Rectal smooth muscle tissue (tissue), 1 donor: ENCODE measurements around the gene ZNF770.
A peak's percentile ranks its signal among the peaks of the same experiment; 100 is the strongest.
"Not testable (repeated sequence)": the region's sequence is repeated elsewhere in the genome, so short reads cannot be mapped to it uniquely, and the experiment has no call there.

Source experiments
- H3K27ac ChIP-seq: one replicate; pipeline ENCODE4 v1.7.0; 2013; ENCODE audit warnings: low read depth, low read length, inconsistent platforms
- H3K27me3 ChIP-seq: one replicate; pipeline ENCODE4 v1.7.0; 2013; ENCODE audit warnings: low read length; ENCODE audit not compliant: control insufficient read depth, insufficient read depth
- H3K36me3 ChIP-seq: one replicate; pipeline ENCODE4 v1.7.0; 2013; ENCODE audit warnings: low read length; ENCODE audit not compliant: control insufficient read depth, insufficient read depth
- H3K4me1 ChIP-seq: one replicate; pipeline ENCODE4 v1.7.0; 2013; ENCODE audit warnings: low read length; ENCODE audit not compliant: control insufficient read depth, insufficient read depth
- H3K4me3 ChIP-seq: one replicate; pipeline ENCODE4 v1.7.0; 2013; ENCODE audit warnings: low read length
- H3K9ac ChIP-seq: one replicate; pipeline ENCODE4 v1.7.0; 2013; ENCODE audit warnings: low read length

The ZNF770 gene

DNA sequence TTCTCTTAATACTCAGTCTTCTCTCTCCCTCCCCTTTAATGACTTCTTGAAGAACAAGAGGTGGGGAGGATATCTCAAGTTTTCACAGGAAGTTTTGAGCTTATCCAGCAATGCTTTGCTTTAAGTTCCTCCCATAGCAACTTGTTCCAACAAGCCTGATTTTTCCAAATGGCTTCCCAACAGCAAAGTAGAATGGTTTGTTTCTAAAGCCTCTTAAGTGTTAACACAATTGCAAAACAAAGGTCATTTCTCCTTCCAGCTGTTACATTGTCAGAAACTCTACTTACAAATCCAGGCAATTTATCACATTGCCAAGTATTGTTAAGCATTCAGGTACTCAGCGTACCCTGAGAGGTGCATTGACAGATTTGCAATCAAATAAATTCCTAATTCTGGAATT lies 6.8 kb upstream of the ZNF770 start:
- Histone ChIP-seq H3K27me3 (no peaks in the 10 kb centered on the region), H3K4me1 (no peaks in the 10 kb centered on the region), H3K27ac (no peak overlapping the region)

DNA sequence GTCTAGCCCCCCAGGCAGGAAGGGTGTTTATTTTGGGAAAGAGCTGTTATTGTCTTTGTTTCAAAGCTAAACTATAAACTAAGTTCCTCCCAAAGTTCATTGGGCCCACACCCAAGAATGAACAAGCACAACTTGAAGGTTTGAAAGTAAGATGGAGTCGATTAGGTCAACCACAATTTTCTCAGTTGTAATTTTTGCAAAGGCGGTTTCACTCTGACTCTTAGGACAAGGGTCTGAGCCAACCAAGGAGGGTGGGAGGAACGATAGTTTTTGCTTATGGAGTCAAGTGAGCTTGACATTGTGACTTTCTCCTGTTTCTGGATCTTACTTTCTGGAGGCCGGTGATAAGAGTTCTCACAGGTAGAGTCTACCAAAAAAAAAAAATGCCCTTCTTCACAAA lies 5.8 kb upstream of the ZNF770 start:
- Histone ChIP-seq H3K27me3 (no peaks in the 10 kb centered on the region), H3K27ac (no peak overlapping the region), H3K4me1 (no peaks in the 10 kb centered on the region), H3K9ac (no peak overlapping the region), H3K4me3 (no peak overlapping the region), H3K36me3 (no peaks in the 10 kb centered on the region)

More for the DNA sequence above, 6.8 kb upstream of the ZNF770 start:
- Histone ChIP-seq H3K36me3 (no peaks in the 10 kb centered on the region), H3K9ac (no peak overlapping the region), H3K4me3 (no peak overlapping the region)

DNA sequence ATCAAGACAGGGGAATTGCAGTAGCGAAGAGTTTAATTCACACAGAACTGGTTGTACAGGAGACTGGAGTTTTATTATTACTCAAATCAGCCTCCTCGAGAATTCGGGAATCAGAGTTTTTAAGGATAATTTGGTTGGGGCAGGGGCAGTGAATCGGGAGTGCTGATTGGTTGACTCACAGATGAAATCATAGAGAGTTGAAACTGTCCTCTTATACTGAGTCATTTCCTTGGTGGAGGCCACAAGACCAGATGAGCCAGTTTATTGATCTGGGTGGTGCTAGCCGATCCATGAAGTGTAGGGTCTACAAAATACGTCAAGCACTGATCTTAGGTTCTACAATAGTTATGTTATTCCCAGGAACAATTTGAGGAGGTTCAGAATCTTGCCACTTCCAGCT lies 5.3 kb upstream of the ZNF770 start:
- no peaks in the 10 kb centered on the region for H3K36me3 ChIP-seq
- no peak overlapping the region for H3K4me3 ChIP-seq
- no peak overlapping the region for H3K9ac ChIP-seq
- no peaks in the 10 kb centered on the region for H3K27me3 ChIP-seq
- H3K27ac ChIP-seq = no peak overlapping the region
- no peaks in the 10 kb centered on the region for H3K4me1 ChIP-seq

DNA sequence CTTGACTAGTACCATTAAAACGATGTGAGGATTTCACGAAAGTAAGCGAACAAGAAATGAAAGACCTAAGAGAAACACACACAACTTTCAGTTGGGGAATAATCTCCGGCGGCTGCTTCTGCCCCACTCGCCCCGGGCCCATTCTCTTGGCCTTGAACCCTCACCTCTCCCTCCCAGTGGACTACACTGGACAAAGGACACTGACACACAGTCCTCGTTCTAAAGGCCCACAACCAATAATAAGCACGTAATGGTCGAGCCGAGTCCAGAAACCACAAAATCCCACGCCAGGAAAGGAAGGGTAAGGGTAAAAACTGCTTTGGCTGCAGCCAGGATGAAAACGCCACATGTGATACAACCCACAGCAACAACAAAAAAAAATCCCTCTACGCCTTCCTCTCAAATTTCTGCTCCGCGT lies 469 bp downstream of the ZNF770 start:
- Histone ChIP-seq H3K9ac (peak overlapping the region; percentile 86), H3K36me3 (no peaks in the 10 kb centered on the region), H3K27ac (peak overlapping the region; percentile 89), H3K27me3 (no peaks in the 10 kb centered on the region), H3K4me1 (peaks cover 6% of the 10 kb centered on the region), H3K4me3 (peak overlapping the region; percentile 83)

DNA sequence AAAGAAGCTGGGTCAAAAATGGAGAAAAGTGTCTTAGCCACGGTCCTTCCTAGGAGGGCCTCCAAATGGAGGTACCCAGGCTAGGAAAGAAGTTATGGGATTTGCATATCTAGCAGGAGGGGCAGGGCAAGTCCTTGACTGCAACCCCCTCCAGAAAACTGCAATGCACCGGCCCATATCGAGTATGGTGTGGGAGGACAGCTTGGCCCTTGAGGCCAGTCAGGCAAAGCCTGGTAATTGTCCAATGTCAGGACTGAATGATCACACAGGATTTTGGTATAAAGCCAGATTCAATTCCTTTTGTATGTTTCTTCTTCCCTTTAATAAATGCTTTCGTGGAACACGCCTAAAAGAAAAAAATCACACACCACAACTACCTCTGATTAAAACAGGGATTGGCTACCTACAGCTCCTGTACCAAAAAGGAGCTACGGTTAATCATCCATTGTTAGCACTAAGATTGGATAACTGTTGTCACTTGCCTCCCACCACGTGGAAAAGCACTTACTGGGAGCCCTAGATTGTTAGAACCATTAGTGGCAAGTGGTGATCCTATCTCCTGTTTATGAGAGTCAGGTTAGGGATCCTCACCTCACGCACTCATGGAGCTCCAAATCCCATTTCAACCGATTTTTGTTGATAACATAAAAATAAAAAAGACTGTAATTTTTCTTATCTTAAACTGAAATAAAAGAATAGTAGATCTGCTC lies 1.2 kb downstream of the ZNF770 start:
- Histone ChIP-seq H3K36me3 (no peaks in the 10 kb centered on the region), H3K4me3 (peak overlapping the region; percentile 83), H3K27ac (no peak overlapping the region), H3K9ac (no peak overlapping the region), H3K4me1 (peaks cover 6% of the 10 kb centered on the region), H3K27me3 (no peaks in the 10 kb centered on the region)

DNA sequence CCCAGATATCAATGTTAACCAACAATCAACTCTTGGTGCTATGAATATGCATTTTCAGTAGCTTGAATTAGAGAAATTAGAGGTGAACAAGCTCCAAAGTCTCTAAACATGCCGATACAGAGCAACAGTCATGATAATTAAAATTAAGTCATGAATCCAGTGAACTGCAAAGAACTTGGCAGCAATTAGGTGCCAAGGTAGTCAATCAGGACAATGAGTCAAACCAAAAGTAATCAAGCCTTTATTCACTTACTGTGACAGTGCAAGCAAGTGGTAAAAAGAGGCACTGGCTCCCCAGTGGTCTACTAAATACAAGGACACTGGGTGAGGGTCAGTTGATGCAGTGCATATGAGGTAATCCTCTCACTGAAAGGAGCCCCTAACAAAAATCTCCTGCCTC lies 1.8 kb downstream of the ZNF770 start:
- Histone ChIP-seq H3K27me3 (no peaks in the 10 kb centered on the region), H3K4me3 (peak overlapping the region; percentile 83), H3K27ac (no peak overlapping the region), H3K9ac (no peak overlapping the region), H3K36me3 (no peaks in the 10 kb centered on the region), H3K4me1 (peaks cover 6% of the 10 kb centered on the region)

DNA sequence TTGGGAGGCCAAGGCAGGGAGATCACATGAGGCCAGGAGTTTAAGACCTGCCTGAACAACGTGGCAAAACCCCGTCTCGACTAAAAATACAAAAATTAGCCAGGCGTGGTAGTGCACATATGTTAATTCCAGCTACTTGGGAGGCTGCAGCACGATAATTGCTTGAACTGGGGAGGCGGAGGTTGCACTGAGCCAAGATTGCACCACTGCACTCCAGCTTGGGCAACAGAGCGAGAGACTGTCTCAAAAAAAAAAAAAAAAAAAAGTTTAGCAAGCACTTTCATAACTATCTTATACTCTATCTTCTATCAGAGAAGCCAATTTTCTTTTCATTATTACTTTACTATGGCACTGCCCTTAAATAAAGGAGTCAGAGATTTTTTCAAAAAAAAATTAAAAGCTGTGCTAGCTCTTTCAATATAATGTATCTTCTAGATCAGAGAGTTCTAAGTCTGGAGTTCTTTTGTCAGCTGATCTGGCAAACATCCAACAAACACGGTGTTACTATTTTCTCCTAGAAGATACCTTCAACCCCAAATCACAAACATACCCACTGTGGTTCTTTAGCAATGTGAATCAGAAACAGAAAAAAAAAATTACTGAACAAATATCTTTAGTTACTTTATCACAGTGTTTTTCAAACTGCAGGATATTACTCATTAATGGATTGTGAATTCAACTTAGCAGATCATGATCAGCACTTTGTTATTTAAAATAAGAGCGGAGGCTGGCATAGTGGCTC lies 3.0 kb downstream of the ZNF770 start:
- H3K36me3 ChIP-seq = no peaks in the 10 kb centered on the region
- no peak overlapping the region for H3K9ac ChIP-seq
- no peak overlapping the region for H3K4me3 ChIP-seq
- H3K27ac ChIP-seq = no peak overlapping the region
- H3K4me1 ChIP-seq = peaks cover 6% of the 10 kb centered on the region
- H3K27me3 ChIP-seq = no peaks in the 10 kb centered on the region

DNA sequence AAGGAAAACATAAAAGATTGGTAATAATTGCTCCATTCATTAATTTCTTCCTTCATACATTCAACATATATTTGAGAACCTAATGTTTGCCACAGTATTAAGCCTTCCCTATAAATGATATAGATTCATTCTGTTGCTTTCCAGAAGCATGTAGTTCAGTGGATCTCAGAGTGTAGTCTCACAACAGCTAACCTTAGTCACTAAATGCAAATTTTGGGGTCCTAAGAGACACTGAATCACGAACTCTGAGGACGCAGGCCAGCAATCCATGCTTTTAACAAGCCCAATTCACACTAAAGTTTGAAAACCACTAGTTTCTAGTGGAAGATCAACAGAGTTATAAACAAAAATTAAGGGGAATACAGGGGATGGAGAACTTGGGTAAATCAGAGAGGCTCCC lies 11.3 kb downstream of the ZNF770 start:
- H3K27me3 ChIP-seq = no peaks in the 10 kb centered on the region
- H3K36me3 ChIP-seq = no peaks in the 10 kb centered on the region
- no peak overlapping the region for H3K9ac ChIP-seq
- H3K27ac ChIP-seq = no peak overlapping the region
- H3K4me3 ChIP-seq = no peak overlapping the region
- no peaks in the 10 kb centered on the region for H3K4me1 ChIP-seq

DNA sequence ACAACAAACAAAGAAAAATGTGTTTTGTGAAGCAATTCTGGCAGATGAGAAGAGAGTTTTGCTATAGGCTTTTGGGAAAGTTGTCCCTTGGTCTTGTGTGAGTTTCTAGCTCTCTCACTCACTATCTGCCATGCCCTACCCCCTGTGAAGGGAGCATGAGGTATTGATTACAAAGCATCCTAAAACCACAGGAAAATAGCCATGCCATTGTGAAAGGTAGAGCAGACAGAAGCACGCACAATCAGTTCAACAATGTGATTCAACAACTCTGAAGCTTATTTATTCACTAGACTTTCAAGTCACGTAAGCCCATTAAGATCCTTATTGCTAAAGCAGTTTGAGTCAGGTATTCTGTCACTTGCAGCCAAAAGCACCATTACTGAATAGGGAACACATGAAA lies 12.0 kb downstream of the ZNF770 start:
- H3K27me3 ChIP-seq = no peaks in the 10 kb centered on the region
- no peak overlapping the region for H3K27ac ChIP-seq
- no peak overlapping the region for H3K9ac ChIP-seq
- H3K36me3 ChIP-seq = no peaks in the 10 kb centered on the region
- no peaks in the 10 kb centered on the region for H3K4me1 ChIP-seq
- H3K4me3 ChIP-seq = no peak overlapping the region

DNA sequence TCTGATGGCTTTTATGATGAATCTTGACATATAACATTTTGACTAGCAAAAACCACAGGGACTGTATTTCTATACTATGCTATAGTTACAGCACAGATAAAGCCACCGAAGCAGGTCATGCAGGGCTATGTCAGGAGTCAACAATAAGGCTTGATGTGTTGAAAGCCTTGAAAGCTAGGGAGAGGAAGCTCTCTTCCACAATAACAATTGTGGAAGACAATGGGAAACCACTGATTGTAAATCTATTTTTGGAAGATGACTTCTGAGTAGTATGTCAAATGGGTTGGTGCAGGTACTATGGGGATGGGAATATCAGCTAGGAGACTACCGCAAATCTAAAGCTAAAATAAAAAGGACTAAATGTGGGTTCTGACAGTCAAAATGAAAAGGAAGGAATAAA lies 14.6 kb downstream of the ZNF770 start:
- Histone ChIP-seq H3K27me3 (no peaks in the 10 kb centered on the region), H3K36me3 (no peaks in the 10 kb centered on the region), H3K9ac (no peak overlapping the region), H3K4me3 (no peak overlapping the region), H3K27ac (no peak overlapping the region), H3K4me1 (peaks cover 2% of the 10 kb centered on the region)

DNA sequence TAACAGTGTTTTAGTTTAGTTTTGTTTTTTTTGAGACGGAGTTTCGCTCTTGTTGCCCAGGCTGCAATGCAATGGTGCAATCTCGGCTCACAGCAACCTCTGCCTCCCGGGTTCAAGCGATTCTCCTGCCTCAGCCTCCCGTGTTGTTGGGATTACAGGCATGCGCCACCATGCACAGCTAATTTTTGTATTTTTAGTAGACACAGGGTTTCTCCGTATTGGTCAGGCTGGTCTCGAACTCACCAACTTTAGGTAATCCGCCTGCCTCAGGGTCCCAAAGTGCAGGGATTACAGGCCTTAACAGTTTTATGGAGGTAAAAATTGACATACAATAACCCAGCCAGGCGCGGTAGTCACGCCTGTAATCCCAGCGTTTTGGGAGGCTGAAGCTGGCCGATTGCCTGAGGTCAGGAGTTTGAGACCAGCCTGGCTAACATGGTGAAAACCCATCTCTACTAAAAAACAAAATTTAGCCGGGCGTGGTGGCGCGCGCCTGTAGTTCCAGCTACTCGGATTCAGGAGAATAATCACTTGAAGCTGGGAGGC lies 17.9 kb downstream of the ZNF770 start:
- H3K36me3 ChIP-seq, H3K9ac ChIP-seq, H3K27ac ChIP-seq, H3K4me1 ChIP-seq, H3K27me3 ChIP-seq: not testable (repeated sequence)
- peak overlapping the region; percentile 87 for H3K4me3 ChIP-seq

DNA sequence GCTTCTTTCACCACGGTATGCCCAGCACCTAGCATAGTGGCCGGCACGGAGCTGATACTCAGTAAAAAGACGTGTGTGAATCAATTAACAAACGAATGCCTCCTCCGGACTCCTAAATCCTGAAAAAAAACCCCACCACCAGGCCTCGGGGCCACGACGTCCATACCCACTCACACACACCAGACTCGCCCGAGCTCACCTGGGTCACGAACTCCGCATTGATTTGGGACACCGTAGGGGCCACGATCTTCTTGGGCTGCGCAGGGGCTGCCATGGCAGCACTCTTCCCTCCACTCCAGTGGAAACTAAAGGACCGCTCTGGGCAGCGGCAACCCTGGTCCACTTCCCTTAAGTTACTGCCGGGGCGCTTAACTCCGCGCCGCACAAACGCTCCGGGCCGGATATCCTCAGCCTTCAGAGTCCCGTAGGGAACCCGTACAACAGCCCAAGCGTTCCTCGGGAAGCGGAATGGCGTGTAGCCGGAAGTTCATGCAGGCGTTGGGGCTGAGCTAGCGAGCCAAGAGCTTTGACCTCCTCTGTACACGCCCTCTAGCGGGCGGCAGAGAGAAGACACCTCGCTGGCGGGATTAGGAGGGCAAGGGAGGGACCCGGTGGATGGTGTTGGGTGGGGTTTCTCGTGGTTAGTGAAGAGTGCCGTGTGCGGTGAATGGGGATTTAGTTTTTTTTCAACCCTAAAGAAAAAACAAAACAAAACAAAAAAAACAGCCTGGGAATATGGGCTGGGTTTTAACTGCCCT lies 18.6 kb downstream of the ZNF770 start, which contains the start of gene AQR:
TSS of gene AQR (minus strand) at position 403 of the 758 bp plus-strand sequence. CDS start at position 274, 129 bp downstream.
- Histone ChIP-seq H3K4me3 (peak within 1 kb of the TSS; percentile 87), H3K27me3 (no peaks in the 10 kb centered on the region), H3K9ac (peak within 1 kb of the TSS; percentile 50), H3K27ac (peak within 1 kb of the TSS; percentile 80), H3K4me1 (peaks cover 4% of the 10 kb centered on the region), H3K36me3 (no peaks in the 10 kb centered on the region)
